ENCODE results near the gene NGLY1. TPM values are rescaled to one million over a fixed set of nuclear protein-coding genes. Genes with fewer than 3 reads are reported as not detected.
A peak's percentile ranks its signal among the peaks of the same experiment; 100 is the strongest.

Gene NGLY1
- 10 to 100 TPM; 31.4 to 31.5 TPM for total RNA-seq
- long read RNA-seq, transcript NGLY1-202 (12 exons, 2,473 nt): major isoform, 108 of 133 reads
- long read RNA-seq, partial matches to known transcripts: 2 of 133 reads
- long read RNA-seq, other reads (novel, unspliced or antisense): 20 of 133 reads

GRCh38 chr3:25782938-25783660 is at the start of gene NGLY1:
Gene NGLY1 (minus strand): TSS chr3:25783443. CDS start chr3:25783390, 53 bp downstream.
- DNase-seq (peak; percentile 91), ATAC-seq (peak; percentile 98 to 99)
- intact Hi-C loops (cut with DNase I): loop anchor here in 1 of 2 donors (5.0 kb wide), 1 partner anchor 116 kb away; no protein-coding TSS in a partner anchor

GRCh38 chr3:25831578-25831977 is 48.3 kb upstream of the NGLY1 start:
- no peak for DNase-seq
- intact Hi-C loops (cut with DNase I): no loop called here
- ATAC-seq: no peak

GRCh38 chr3:25830373-25831280 is 47.4 kb upstream of the NGLY1 start:
- no peak for DNase-seq
- no peak for ATAC-seq
- intact Hi-C loops (cut with DNase I): no loop called here

DNA sequence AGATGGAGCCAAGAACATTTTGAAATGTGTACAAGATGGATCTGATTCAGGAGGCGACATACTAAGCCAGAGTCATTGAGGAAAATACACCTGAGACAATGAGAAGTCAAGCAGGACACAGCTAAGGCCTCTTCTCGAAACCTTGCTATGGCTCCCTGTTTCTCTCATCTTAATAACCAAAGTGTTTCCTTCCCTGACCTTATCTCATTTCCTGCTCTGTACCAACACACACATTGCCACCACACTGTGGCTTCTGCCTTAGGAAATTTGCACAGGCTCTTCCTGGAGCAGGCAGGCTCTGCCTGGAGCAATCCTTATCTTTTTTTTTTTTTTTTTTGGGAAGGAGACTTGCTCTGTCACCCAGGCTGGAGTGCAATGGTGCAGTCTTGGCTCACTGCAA is 43.3 kb upstream of the NGLY1 start:
- DNase-seq (no peak), ATAC-seq (no peak)
- intact Hi-C loops (cut with DNase I): no loop called here

DNA sequence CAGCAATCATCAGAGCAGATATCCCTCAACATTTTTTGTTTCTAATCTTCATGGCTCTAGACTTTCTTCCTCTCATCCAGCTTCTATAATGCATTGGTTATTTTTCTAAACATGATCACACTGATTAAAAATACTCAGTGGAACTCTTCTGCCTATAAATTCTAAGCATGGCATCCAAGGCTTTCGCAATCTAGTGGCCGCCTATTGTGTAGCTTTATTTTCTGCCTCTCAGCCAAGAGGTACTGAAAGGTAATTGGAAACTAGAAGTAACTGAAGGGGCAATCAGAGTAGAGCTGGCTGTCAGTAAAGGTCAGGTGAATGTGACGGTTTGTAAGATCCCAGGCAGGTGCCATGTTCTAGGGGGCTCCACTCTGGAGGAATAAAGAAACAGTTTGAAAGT is 40.1 kb upstream of the NGLY1 start:
- no peak for ATAC-seq
- intact Hi-C loops (cut with DNase I): no loop called here
- no peak for DNase-seq

GRCh38 chr3:25821746-25822573 is 38.7 kb upstream of the NGLY1 start:
- DNase-seq (no peak), ATAC-seq (no peak)
- intact Hi-C loops (cut with DNase I): no loop called here

- ATAC-seq (no peak), DNase-seq (no peak)
- intact Hi-C loops (cut with DNase I): no loop called here
Measured at GRCh38 chr3:25820816-25821486, 37.7 kb upstream of the NGLY1 start.

DNA sequence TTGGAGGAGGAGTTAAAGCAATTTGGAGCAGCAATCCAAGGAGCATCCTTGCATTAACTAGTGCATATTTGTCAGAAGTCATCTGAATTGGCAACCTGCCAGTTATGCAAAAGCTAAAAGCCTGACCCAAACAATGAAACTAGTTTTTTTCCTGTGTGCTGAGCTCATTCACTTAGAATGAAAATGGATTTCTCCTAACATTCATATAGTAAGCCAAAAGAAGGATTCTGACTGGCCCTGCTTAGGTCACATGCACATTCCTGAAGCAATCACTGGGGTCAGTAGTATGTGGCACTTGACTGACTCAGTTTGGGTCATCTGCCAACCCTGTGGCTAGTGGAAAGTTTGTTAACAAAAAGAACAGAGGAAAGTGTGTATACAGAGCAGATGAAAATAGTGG is 37.1 kb upstream of the NGLY1 start:
- no peak for DNase-seq
- intact Hi-C loops (cut with DNase I): no loop called here
- ATAC-seq: peak in 1 of 2 donors; percentile 65

GRCh38 chr3:25818335-25818734 is 35.1 kb upstream of the NGLY1 start:
- no peak for DNase-seq
- no peak for ATAC-seq
- intact Hi-C loops (cut with DNase I): no loop called here

GRCh38 chr3:25817638-25818037 is 34.4 kb upstream of the NGLY1 start:
- intact Hi-C loops (cut with DNase I): no loop called here
- ATAC-seq (no peak), DNase-seq (no peak)

- no peak for DNase-seq
- ATAC-seq: no peak
- intact Hi-C loops (cut with DNase I): no loop called here
Measured at GRCh38 chr3:25817107-25817506, 33.9 kb upstream of the NGLY1 start.

GRCh38 chr3:25812644-25813043 is 29.4 kb upstream of the NGLY1 start:
- intact Hi-C loops (cut with DNase I): no loop called here
- DNase-seq (no peak), ATAC-seq (no peak)

DNA sequence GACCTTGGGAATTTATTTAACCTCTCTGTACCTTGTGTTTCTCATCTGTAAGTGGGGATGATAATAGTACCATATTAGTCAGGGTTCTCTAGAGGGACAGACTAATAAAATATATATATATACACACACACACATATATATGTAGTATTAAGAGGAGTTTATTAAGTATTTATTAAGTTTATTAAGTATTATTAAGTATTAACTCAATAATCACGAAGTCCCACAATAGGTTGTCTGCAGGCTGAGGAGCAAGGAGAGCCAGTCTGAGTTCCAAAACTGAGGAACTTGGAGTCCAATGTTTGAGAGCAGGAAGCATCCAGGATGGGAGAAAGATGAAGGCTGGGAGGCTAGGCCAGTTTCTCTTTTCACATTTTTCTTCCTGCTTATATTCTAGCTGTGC is 21.4 kb upstream of the NGLY1 start:
- intact Hi-C loops (cut with DNase I): no loop called here
- DNase-seq (no peak), ATAC-seq (no peak)

DNA sequence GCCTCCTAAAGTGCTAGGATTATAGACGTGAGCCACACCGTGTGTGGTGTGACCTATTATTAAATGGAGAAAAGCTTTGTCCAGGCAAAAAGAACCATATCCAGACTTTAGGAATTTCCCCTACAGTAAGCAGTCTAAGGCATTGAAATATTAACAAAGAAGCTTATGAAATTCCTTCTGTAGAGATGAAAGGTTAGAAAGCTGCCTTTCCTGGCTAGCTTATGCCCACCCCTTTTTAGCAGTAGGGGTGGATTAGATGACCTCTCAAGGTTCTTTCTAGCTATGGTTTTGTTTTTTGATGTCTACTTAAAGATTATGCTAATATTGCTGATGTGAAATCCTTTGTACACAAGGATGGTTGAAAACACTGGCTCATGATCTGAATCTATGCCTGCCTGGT is 20.6 kb upstream of the NGLY1 start:
- DNase-seq (no peak), ATAC-seq (no peak)
- intact Hi-C loops (cut with DNase I): no loop called here

GRCh38 chr3:25801786-25802185 is 18.5 kb upstream of the NGLY1 start:
- intact Hi-C loops (cut with DNase I): no loop called here
- DNase-seq: no peak
- ATAC-seq: no peak

- peak; percentile 99 for ATAC-seq
- intact Hi-C loops (cut with DNase I): loop anchor here in 1 of 2 donors (5.0 kb wide), 1 partner anchor 128 kb away; the partner anchor contains the start of gene TOP2B
- peak; percentile 96 for DNase-seq
Measured at GRCh38 chr3:25789596-25790556, 6.6 kb upstream of the NGLY1 start, which contains the start of gene OXSM. Gene OXSM (plus strand): TSS chr3:25790090. CDS start chr3:25791021, 931 bp downstream.

DNA sequence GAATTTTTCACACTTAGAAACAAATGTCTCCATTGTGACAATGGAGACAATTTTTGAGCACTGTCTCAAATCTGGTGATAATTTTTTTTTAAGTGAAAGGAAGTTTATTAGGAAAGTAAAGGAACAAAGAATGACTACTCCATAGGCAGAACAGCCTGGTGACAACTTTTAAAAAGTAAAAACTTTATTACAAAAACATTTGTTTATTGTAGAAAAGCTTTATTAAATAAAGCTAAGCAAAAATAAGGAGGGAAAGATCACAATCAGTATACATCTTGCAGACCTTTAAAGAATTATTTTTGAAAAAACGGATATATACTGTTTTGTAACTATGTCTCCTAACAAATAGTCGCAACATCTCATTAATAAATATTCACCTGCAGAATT is 6.0 kb upstream of the NGLY1 start:
- ATAC-seq (no peak), DNase-seq (no peak)
- intact Hi-C loops (cut with DNase I): no loop called here

All from left cardiac atrium (tissue), 4 donors.